GM21381 (cell line): Measurements from ENCODE around the gene CHURC1.

Source experiments
- ATAC-seq: cut with Tn5 transposase; IDR thresholded peaks from one replicate; pipeline ENCODE4 v1.9.1; 2021; ENCODE audit warnings: mild to moderate bottlenecking, moderate library complexity; ENCODE audit not compliant: unreplicated experiment

The CHURC1 gene

GRCh38 chr14:64954491-64955240 is 40.4 kb downstream of the CHURC1 start:
- ATAC-seq = no peak

GRCh38 chr14:64955297-64955696 is 41.0 kb downstream of the CHURC1 start:
- ATAC-seq = no peak

DNA sequence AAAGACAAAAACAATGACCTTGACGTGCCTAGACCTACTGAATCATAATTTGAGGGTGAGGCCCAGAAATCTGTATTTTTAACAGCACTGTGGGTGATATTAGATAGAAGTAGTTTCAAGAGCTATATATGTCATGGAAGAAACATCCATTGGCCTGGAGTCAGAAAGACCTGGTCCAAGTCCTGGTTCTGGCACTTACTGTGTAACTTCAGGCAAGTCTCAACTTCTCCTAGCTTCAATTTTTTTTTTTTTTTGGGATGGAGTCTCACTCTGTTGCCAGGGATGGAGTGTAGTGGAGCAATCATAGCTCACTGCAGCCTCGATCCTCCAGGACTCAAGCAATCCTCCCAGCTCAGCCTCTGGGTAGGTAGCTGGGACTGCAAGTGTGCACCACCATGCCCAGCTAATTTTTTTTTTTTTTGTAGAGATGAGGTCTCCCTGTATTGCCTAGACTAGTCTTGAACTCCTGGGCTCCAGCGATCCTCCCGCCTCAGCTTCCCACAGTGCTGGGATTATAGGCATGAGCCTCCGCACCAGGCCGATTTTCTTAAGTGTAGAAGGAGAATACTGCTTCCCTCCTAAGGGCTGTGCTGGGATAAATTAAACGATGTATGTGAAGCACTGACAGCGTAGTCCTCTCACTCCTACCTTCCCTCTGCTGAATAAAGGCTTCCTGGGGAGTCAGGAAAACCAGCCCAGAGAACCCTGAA is 42.6 kb downstream of the CHURC1 start:
- no peak for ATAC-seq

DNA sequence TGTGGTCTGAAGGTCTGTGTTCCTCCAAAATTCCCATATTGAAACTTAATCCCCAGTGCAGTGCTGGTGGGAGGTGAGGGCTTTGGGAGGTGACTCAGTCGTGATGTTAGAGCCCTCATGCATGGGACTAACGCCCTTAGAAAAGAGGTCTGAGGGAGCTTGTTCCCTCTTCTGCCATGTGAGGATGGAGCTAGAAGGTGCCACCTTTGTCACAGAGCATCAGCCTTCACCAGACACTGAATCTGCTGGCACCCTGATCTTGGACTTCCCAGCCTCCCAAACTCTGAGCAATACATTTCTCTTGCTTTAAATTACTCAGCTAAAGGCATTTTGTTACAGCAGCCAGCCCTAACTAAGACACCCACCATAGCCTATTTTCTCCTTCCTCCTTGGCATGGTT is 43.9 kb downstream of the CHURC1 start:
- no peak for ATAC-seq

- ATAC-seq = no peak
These were observed 44.5 kb downstream of the CHURC1 start for GRCh38 chr14:64958743-64959142.

DNA sequence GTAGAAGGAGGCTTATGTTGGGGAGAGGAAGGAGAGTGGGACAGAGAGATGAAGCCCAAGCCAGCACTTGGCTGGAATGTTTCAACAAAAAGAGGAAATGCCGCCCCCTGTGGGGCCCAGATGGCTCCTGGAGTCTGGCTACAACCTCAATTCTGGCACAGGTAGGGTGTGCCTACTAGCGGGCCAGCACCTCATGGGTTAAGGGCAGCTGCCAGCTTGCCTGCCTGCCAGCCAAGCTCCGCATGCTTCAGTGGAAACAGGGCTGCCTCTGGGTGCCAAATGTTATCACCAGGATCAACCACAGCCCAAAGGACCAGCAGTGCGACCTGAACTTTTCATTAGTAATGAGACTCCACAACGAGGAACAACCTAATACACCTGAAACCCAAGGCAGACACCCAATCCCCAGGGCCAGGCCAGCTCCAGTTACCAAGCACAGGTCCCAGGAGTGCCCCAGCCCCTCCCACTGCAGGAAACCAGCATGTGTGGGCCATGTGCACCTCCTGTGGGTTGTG is 46.6 kb downstream of the CHURC1 start:
- ATAC-seq = no peak

DNA sequence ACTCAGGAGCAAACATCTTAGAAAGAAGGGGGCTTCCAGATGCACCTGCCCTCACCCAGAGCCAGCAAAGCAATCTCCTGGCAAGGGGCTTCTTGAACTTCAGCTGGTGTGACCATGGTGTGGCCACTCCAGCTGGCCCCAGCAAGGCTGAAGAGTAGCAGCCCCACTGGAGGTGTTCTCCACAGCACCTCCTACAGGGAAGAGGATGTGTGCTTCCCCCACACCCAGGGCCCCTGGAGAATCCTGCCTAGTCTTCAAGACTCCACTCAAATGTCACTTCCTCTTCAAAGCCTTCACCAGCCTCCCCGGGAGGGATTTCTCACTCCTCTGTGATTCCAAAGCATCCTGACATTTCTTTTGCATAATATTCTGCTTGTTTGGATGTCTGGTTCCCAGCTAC is 49.4 kb downstream of the CHURC1 start:
- no peak for ATAC-seq

- ATAC-seq = no peak
These were observed 51.2 kb downstream of the CHURC1 start for GRCh38 chr14:64965356-64966000.

DNA sequence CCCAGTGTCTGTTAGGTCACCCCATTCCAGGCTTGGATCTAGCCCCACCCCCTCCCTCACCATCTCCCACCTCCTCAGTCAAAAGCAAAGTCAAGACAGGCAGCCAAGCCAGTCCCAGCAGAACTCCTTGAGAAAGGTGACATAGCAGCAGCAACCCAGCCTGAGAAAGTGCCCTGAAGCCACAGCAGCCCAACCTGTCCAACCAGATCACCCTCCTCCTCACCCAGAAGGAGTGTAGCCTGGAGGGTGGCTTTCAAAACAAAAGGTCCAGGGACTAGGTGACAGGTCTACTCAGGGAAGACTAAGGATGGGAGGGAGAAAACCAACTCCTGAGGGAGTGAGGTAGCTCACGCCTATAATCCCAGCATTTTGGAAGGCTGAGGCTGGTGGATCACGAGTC is 52.7 kb downstream of the CHURC1 start:
- no peak for ATAC-seq

DNA sequence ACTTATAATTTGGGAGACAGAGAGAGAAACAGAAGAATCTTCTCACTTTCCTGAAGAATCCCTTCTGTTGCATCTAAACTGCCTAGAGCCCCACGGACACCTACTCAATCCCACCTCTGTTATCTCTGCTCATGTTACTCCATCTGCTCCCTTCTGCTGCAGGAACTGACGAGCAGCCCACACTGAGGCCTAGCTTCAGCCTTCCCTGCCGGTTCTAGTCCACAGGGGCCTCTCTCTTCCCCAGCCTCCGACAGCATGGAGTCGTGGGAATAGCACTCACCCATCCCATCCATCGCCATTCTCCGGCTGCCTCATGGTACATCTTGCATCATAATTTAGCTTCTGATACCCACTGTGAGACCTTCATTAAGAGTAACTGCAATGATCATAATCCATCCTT is 53.9 kb downstream of the CHURC1 start:
- no peak for ATAC-seq

DNA sequence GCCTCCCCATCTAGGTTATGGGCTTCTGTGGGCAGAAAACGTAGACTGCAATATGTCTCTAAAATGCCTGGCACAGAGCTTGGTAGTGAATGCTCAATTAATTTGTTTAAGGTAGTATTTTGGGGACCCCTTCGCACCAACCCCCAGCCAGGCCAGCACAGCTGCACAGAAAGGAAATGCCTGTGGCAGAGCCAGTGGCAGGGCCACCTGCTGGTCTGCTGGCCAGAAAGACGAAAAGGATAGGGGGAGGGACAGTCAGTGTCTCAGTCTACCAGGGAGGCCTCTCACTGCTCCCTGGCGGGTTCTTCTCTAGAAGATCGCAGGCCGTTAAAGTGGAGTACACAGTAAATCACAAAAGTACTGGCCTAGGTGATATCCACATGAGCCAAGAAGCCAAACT is 54.4 kb downstream of the CHURC1 start:
- ATAC-seq = no peak

DNA sequence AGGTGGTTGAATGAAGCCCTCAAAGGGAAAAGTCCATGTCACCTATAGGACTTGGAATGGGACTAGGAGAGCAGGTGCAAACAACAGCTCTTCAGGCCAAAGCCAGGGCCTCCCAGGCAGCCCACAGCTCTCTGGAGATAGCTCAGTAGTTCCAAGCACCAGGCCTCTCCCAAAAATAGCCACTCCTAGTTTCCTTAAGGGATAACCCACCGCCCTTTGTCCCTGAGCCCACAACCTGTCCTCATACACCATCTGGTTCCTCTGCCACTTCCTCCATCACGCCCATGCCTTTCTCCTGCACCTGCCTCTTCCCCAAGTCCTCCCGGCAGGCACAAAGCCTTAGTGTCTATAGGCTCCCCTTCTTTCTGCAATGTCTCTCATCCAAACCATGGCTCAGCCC is 55.8 kb downstream of the CHURC1 start:
- ATAC-seq = no peak

- no peak for ATAC-seq
These were observed 56.7 kb downstream of the CHURC1 start for GRCh38 chr14:64970776-64971477.

DNA sequence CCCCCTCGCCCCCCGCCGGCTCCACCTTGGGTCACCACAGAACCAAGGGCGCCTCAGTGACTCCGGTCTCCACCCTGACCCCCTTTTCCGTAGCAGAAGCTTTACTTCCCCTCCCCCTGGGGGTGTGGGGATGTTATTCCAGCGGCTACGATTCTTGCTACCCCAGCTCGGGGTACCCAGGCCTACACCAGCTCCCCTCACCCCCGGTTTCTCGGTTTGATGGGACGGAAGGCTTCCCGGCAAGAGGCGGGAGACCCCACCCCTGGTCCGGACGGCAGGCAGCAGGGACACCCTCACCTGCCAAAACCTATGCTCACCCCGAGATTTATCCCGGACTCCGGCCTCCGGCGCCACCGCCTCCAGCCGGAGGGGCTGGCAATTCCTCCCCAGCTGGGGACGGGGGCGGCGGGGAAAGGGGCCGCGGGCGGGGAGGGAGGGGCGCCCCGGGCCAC is 57.3 kb downstream of the CHURC1 start:
- no peak for ATAC-seq

DNA sequence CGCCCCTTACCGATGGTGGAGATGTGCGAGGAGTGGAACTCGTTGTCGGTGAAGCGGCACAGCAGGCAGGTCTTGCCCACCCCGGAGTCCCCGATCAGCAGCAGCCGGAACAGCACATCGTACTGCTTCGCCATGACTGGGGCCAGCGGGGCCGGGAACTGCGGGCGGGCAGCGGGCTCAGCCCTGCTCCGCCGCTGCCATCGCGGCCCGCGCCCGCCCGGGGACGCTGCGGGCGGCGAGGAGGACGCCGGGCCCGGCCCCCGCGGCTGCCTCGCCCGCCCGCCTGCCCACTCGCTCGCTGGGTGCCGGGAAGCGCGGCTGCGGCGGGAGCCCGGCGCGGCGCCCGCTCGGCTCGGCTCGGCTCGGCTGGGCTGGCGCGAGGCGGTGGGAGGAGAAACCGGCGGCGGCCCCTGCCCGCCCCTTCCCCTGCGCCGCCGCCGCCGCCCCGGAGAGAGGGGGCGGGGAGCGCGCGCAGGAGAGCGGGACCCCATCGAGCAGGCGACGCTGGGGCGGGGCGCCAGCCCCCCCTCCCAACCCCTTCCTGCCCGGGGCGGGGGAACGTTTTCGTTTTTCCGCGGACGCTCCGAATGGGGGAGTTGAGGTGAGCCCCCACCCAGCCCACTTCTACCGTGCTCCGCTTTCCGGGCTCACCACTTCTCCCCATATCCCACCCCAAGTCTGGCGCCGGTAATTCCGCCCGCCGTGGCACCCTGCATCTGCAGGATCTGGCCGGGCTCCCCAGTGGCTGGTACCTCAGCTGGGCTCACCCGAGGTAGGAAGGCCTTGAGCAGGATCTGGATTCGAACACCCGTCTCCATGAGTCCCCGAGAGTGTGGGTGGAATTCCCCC is 57.9 kb downstream of the CHURC1 start, which contains the start of gene RAB15:
RAB15 (minus strand) TSS at position 394 of the 849 bp plus-strand sequence; CDS start at position 134, 260 bp downstream.
- ATAC-seq = no peak

- no peak for ATAC-seq
These were observed 58.8 kb downstream of the CHURC1 start for GRCh38 chr14:64973026-64973442.

GRCh38 chr14:64973826-64974225 is 59.6 kb downstream of the CHURC1 start:
- ATAC-seq = no peak

GRCh38 chr14:64974563-64974962 is 60.3 kb downstream of the CHURC1 start:
- no peak for ATAC-seq

DNA sequence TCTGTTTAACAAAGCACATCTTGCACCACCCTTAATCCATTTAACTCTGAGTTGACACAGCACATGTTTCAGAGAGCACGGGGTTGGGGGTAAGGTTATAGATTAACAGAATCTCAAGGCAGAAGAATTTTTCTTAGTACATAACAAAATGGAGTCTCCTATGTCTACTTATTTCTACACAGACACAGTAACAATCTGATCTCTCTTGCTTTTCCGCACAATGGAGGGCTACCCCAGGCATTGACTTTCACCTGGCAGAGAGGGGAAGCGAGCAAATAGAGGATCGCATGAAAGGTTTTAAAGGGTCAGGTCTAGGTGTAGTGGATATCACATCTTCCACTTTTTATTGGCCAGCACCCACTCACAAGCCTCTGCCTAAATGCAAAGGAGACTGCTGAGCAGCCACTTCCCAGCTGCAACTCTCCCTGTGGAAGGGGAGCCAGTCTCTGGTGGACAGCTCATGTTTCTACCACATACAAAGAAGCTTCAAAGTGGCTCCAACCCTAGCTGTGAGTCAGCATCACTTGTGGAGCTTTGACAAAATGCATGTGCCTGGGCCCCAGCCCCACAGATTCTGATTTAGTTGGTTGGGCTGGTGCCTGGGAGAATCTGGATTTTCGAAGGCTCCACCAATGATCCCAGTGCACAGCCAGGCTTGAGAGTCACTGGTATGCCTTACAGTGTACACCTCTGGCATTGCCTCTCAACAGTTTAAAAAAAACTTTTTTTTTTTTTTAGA is 65.2 kb downstream of the CHURC1 start:
- ATAC-seq = no peak
